Left lung (tissue), 10 donors: Measurements from ENCODE around the gene ARHGAP11A. TPM values are rescaled to one million over a fixed set of nuclear protein-coding genes. Genes with fewer than 3 reads are reported as not detected.
A peak's percentile ranks its signal among the peaks of the same experiment; 100 is the strongest.

Source experiments
- ATAC-seq: fragments of 200-7000 bp; cut with Tn5 transposase; one replicate; pipeline ENCODE4 v1.9.1; 2020; ENCODE audit warnings: moderate library complexity
- DNase-seq, 4 donors: peaks; one replicate each; pipeline ENCODE4 v3.0.0-alpha.2; 2013 to 2020
- H3K27ac ChIP-seq, 2 donors: fragments of 200-600 bp; sonication (generic) in 1 of 2; one replicate each; pipeline versions ENCODE4 v1.5.0 to v1.8.0; 2020 to 2021
- H3K27me3 ChIP-seq, 2 donors: fragments of 200-600 bp; sonication (generic) in 1 of 2; one replicate each; pipeline versions ENCODE4 v1.5.0 to v1.8.0; 2020 to 2021
- H3K36me3 ChIP-seq, 2 donors: fragments of 200-600 bp; sonication (generic) in 1 of 2; one replicate each; pipeline versions ENCODE4 v1.5.0 to v1.8.0; 2020 to 2021
- H3K4me1 ChIP-seq, 2 donors: fragments of 200-600 bp; one replicate each; pipeline ENCODE4 v1.8.0; 2021
- H3K4me3 ChIP-seq, 2 donors: fragments of 200-600 bp; sonication (generic) in 1 of 2; one replicate each; pipeline versions ENCODE4 v1.5.0 to v1.8.0; 2020 to 2021; ENCODE audit warnings: mild to moderate bottlenecking in 1 of 2
- H3K9me3 ChIP-seq, 2 donors: fragments of 200-600 bp; sonication (generic) in 1 of 2; one replicate each; pipeline versions ENCODE4 v1.5.0 to v1.8.0; 2020 to 2021
- intact Hi-C, 2 donors: fragments of 100-400 bp; cut with DNase I; formaldehyde crosslinking; loops; one replicate each; pipeline versions ENCODE4 v1.11.2 to v1.14.2; 2022
- polyA plus RNA-seq, 6 donors: library from polyadenylated mRNA; unstranded; fragments of 120-200 nt; gene quantifications; one replicate each; pipeline ENCODE4 v1.2.1, GENCODE V29; 2013; ENCODE audit not compliant: insufficient read length in 6 of 6
- total RNA-seq, 2 donors: library from RNA; stranded (reverse); fragmentation: NEBNext Ultra II Directional; extraction: Animal tissue kit (Norgen Biotek cat#: 25700); gene quantifications; one replicate each; pipeline ENCODE4 v1.2.1, GENCODE V29; 2021
- TF ChIP-seq, protein P1 (sequence below), 2 donors: fragments of 200-600 bp; sonication (generic) in 1 of 2; IDR thresholded peaks; one replicate each; pipeline versions ENCODE4 v1.5.0 to v1.8.0; 2021; ENCODE audit warnings: antibody characterized with exemption in 2 of 2
- donor health status: DM: no; HTN: yes; CAD: no.
- donor health status: DM: no; HTN: no; CAD: no.

Gene ARHGAP11A
- total and polyA plus RNA-seq, 8 donors: 7.3 to 65.7 (median 27.9) TPM

DNA sequence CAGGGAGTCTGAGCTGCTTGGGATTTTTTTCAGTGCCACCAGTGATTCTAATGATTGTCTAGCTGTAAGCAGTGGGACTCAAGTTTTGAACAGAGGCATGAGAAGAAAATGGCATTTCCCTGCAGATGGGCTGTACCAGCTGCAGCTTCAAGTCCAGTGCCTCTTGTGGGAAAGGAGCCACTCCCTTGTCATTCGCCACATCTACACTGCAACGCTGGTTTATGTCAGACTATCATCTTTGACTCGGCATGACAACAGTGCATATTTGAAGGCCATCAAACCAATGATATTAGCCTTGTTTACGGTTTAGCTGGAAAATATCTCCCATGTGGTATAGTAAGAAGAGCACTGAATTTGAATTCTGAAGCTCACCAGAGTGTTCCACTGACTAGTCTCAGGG, 48.4 kb downstream of the ARHGAP11A start:
- no peaks in the 10 kb centered on the region for H3K4me1 ChIP-seq
- ATAC-seq: no peak
- intact Hi-C loops: loop anchor here in 1 of 2 donors (10.0 kb wide), 1 partner anchor 331 kb away; no protein-coding TSS in a partner anchor
- H3K27ac ChIP-seq: no peak overlapping the region
- TF ChIP-seq, protein P1, sequence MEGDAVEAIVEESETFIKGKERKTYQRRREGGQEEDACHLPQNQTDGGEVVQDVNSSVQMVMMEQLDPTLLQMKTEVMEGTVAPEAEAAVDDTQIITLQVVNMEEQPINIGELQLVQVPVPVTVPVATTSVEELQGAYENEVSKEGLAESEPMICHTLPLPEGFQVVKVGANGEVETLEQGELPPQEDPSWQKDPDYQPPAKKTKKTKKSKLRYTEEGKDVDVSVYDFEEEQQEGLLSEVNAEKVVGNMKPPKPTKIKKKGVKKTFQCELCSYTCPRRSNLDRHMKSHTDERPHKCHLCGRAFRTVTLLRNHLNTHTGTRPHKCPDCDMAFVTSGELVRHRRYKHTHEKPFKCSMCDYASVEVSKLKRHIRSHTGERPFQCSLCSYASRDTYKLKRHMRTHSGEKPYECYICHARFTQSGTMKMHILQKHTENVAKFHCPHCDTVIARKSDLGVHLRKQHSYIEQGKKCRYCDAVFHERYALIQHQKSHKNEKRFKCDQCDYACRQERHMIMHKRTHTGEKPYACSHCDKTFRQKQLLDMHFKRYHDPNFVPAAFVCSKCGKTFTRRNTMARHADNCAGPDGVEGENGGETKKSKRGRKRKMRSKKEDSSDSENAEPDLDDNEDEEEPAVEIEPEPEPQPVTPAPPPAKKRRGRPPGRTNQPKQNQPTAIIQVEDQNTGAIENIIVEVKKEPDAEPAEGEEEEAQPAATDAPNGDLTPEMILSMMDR (IDR thresholded peaks at IDR 0.05): no peak
- no peaks in the 10 kb centered on the region for H3K36me3 ChIP-seq
- DNase-seq: no peak
- no peaks in the 10 kb centered on the region for H3K9me3 ChIP-seq
- H3K4me3 ChIP-seq: no peak overlapping the region
- H3K27me3 ChIP-seq: no peaks in the 10 kb centered on the region

DNA sequence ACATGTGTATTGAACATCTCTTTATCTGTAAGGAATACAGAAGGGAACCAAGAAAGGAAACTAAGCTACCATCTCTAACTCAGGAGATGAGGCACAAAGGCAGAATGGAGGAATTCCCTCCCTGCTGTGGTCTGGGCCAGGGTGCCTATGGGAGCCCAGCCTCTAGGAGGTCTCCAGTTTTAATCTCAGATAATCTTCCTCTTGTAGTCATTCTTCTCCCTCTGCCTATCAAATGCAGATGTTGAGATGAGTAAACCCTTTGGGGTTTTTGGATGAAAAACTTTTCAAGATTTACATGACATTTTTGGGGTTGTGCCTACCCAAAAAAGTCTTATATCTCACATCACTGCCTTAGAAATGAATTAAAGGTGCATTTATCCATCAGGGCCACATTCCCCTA, 49.5 kb downstream of the ARHGAP11A start:
- no peak overlapping the region for H3K27ac ChIP-seq
- intact Hi-C loops: loop anchor here in 1 of 2 donors (10.0 kb wide), 1 partner anchor 330 kb away; no protein-coding TSS in a partner anchor
- DNase-seq (no peak), ATAC-seq (no peak)
- H3K4me1 ChIP-seq: no peaks in the 10 kb centered on the region
- H3K4me3 ChIP-seq: no peak overlapping the region
- no peaks in the 10 kb centered on the region for H3K36me3 ChIP-seq
- no peaks in the 10 kb centered on the region for H3K9me3 ChIP-seq
- TF ChIP-seq, protein P1 (IDR thresholded peaks at IDR 0.05): no peak
- no peaks in the 10 kb centered on the region for H3K27me3 ChIP-seq

DNA sequence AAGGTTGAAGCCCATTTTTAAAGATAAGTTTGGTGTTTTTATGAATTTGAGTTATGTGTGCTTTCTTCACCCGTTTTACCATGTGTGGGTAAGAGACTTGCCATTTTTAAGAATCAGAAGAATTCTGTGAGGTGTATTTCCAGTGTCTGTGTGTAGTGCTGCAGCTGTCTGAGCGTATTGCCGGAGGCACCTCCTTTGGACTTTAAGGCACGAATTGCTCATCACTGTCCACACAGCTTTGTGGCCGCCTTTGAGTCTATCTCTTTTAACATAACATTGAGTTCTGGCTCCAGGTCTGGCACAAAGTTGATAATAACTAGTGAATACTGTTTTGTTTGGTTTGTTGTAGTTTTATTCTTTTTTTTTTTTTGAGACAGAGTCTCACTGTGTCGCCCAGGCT, 52.0 kb downstream of the ARHGAP11A start:
- Histone ChIP-seq H3K4me3 (no peak overlapping the region), H3K4me1 (no peaks in the 10 kb centered on the region), H3K36me3 (no peaks in the 10 kb centered on the region), H3K9me3 (no peaks in the 10 kb centered on the region), H3K27me3 (no peaks in the 10 kb centered on the region), H3K27ac (no peak overlapping the region)
- TF ChIP-seq, protein P1 (IDR thresholded peaks at IDR 0.05): no peak
- ATAC-seq (no peak), DNase-seq (no peak)
- intact Hi-C loops: loop anchor here in 1 of 2 donors (10.0 kb wide), 1 partner anchor 327 kb away; no protein-coding TSS in a partner anchor

DNA sequence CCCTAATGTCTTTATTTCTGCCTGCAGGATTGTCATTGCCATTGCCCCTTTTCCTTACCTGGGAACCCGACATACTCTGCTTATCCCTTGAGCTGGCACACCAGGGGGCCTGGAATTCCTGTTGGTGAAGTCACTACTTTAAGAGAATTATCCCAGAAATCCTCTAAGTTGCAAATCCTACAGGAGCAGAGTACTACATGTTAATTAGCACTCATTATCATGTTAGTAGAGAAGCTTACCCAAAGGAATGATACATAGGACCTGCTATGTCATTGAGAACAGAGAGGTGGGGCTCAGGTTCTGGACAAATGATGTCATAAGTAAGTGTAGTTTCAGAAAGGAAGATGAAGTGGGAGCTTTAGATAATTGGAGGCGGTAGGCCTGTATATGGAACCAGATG, 53.6 kb downstream of the ARHGAP11A start:
- Histone ChIP-seq H3K27ac (no peak overlapping the region), H3K36me3 (no peaks in the 10 kb centered on the region), H3K27me3 (no peaks in the 10 kb centered on the region), H3K4me3 (no peak overlapping the region), H3K4me1 (no peaks in the 10 kb centered on the region), H3K9me3 (no peaks in the 10 kb centered on the region)
- no peak for DNase-seq
- ATAC-seq: no peak
- TF ChIP-seq, protein P1 (IDR thresholded peaks at IDR 0.05): no peak
- intact Hi-C loops: loop anchor here in 1 of 2 donors (10.0 kb wide), 1 partner anchor 326 kb away; no protein-coding TSS in a partner anchor

DNA sequence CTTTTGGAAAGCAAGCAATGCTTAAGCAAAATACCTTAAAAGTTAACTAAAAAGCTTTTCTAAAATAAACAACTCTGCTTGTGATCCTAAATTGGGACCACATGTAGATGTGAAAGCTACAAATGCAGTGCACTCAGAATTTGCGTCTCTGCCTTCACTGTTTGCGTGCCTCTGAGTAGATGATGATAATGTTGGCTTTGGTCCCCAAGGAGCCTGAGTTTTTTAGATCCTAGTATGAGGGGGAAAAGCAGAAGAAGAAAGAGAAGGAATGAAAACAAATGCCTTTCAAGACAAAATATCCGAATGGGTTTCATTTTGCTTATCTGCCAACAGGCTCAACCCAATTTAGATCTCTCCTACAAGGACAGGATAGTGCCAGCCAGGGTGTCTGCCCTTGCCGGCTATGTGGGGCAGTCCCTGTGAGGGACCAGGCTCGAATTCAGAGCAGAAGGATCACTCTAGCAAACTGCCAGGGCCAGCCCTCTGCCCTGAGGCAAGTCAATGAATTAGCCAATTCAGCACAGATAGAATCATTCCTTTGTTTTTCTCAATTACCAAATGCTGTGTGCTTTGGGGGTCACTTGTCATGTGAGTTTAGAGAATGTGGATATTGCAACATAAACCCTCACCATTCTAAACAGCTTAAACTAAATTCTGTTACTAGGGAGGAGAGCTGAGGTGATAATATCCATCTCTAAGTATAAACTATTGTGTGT, 54.8 kb downstream of the ARHGAP11A start:
- Histone ChIP-seq H3K27ac (no peak overlapping the region), H3K9me3 (no peaks in the 10 kb centered on the region), H3K4me1 (no peaks in the 10 kb centered on the region), H3K27me3 (no peaks in the 10 kb centered on the region), H3K36me3 (no peaks in the 10 kb centered on the region), H3K4me3 (no peak overlapping the region)
- ATAC-seq: peak; percentile 25
- intact Hi-C loops: loop anchor here in 1 of 2 donors (10.0 kb wide), 1 partner anchor 325 kb away; no protein-coding TSS in a partner anchor
- TF ChIP-seq, protein P1 (IDR thresholded peaks at IDR 0.05): no peak
- peak in 1 of 4 donors; percentile 25 for DNase-seq
